NCI-H345 (cell line): ENCODE measurements around the gene SS18.
"Not testable (repeated sequence)": the region's sequence is repeated elsewhere in the genome, so short reads cannot be mapped to it uniquely, and the experiment has no call there.

Source experiments
- DNase-seq: peaks from one replicate; lab custom pipeline; 2025; lab: John Stamatoyannopoulos, UW

SS18 gene

GRCh38 chr18:26090130-26091046 is at the start of gene SS18:
Gene SS18 (minus strand): TSS chr18:26090613. CDS start chr18:26090569, 44 bp downstream.
- peak; percentile 90 for DNase-seq

- no peak for DNase-seq
Observed at GRCh38 chr18:26135548-26135947, 45.1 kb upstream of the SS18 start.

GRCh38 chr18:26134107-26134506 is 43.7 kb upstream of the SS18 start:
- DNase-seq = no peak

GRCh38 chr18:26133652-26134051 is 43.2 kb upstream of the SS18 start, which contains the start of gene PSMA8:
Gene PSMA8 (plus strand): TSS chr18:26133869. CDS start chr18:26133966, 97 bp downstream.
- DNase-seq = no peak

GRCh38 chr18:26128192-26128591 is 37.8 kb upstream of the SS18 start:
- DNase-seq = not testable (repeated sequence)

- DNase-seq = no peak
Observed at GRCh38 chr18:26127786-26128185, 37.4 kb upstream of the SS18 start.

- not testable (repeated sequence) for DNase-seq
Observed at GRCh38 chr18:26121994-26122393, 31.6 kb upstream of the SS18 start.

GRCh38 chr18:26121476-26121875 is 31.1 kb upstream of the SS18 start:
- no peak for DNase-seq

GRCh38 chr18:26119246-26119645 is 28.8 kb upstream of the SS18 start:
- no peak for DNase-seq

GRCh38 chr18:26104035-26104434 is 13.6 kb upstream of the SS18 start:
- DNase-seq = no peak

GRCh38 chr18:26103579-26103978 is 13.2 kb upstream of the SS18 start:
- DNase-seq = no peak

- no peak for DNase-seq
Observed at GRCh38 chr18:26097563-26097962, 7.2 kb upstream of the SS18 start.

GRCh38 chr18:26096852-26097251 is 6.4 kb upstream of the SS18 start:
- no peak for DNase-seq

- peak; percentile 67 for DNase-seq
Observed at GRCh38 chr18:26091047-26091630, 726 bp upstream of the SS18 start.

GRCh38 chr18:26089293-26090129 is 902 bp downstream of the SS18 start:
- DNase-seq = peak; percentile 9

- DNase-seq = no peak
Observed at GRCh38 chr18:26088487-26088886, 1.9 kb downstream of the SS18 start.

- no peak for DNase-seq
Observed at GRCh38 chr18:26086959-26087358, 3.5 kb downstream of the SS18 start.

GRCh38 chr18:26085056-26085455 is 5.4 kb downstream of the SS18 start:
- no peak for DNase-seq

- no peak for DNase-seq
Observed at GRCh38 chr18:26083099-26083498, 7.3 kb downstream of the SS18 start.

- no peak for DNase-seq
Observed at GRCh38 chr18:26082475-26082874, 7.9 kb downstream of the SS18 start.

GRCh38 chr18:26074246-26074645 is 16.2 kb downstream of the SS18 start:
- DNase-seq = no peak

- no peak for DNase-seq
Observed at GRCh38 chr18:26073758-26074157, 16.7 kb downstream of the SS18 start.
